Uterus (tissue), 2 donors: ENCODE measurements around the gene GSTA3.

Experiments
- CTCF ChIP-seq, 4 experiments: fragments of 200-600 bp in 2 of 4; fragments of 450-650 bp in 2 of 4; sonication (generic) in 2 of 4; IDR thresholded peaks; one replicate each; pipeline ENCODE4 v1.5.1; 2016 to 2019; ENCODE audit warnings: antibody characterized with exemption in 4 of 4, mild to moderate bottlenecking in 2 of 4, moderate library complexity in 1 of 4
- POLR2A ChIP-seq, 2 donors: fragments of 450-650 bp; IDR thresholded peaks; one replicate each; pipeline ENCODE4 v1.6.1; 2016; ENCODE audit warnings: antibody characterized with exemption in 2 of 2, mild to moderate bottlenecking in 1 of 2, moderate library complexity in 1 of 2

DNA sequence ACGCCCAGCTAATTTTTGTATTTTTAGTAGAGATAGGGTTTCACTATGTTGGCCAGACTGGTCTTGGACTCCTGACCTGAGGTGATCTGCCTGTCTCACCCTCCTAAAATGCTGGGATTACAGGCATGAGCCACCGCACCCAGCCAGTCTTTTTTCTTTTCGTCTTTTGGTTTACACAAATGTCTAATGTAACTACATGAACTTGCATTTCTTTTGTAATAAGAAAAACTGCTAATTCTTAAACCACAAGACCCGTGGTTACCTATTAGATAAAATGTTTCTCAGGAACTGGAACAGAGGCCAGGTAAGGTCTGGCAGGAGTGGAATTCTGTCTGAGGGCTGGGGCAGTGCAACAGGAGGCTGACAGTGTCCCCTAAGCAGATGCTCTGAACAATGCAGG lies 32.7 kb upstream of the GSTA3 start:
- TF ChIP-seq CTCF (IDR thresholded peaks at IDR 0.05) (no peak), POLR2A (IDR thresholded peaks at IDR 0.05) (no peak)
